Hematopoietic multipotent progenitor cell treated with erythropoietin and hydrocortisone succinate and interleukin-3 and kit ligand, for 17 days (in vitro differentiated cells): ENCODE data around the gene CPXM1.
"Not testable (repeated sequence)": the region's sequence is repeated elsewhere in the genome, so short reads cannot be mapped to it uniquely, and the experiment has no call there.

Experiments used
- DNase-seq: peaks from one replicate; pipeline ENCODE4 v3.0.0-alpha.2; 2015; ENCODE audit warnings: low spot score

CPXM1 gene

GRCh38 chr20:2800521-2801285, at the start of gene CPXM1:
CPXM1 (minus strand) TSS chr20:2800627; CDS start chr20:2800572, 55 bp downstream.
- no peak for DNase-seq

- no peak for DNase-seq
These were observed 49.1 kb upstream of the CPXM1 start for GRCh38 chr20:2849529-2849928.

GRCh38 chr20:2847802-2848201, 47.4 kb upstream of the CPXM1 start:
- no peak for DNase-seq

- DNase-seq: no peak
These were observed 46.3 kb upstream of the CPXM1 start for GRCh38 chr20:2846698-2847097.

- DNase-seq: no peak
These were observed 45.2 kb upstream of the CPXM1 start for GRCh38 chr20:2845607-2846006.

- no peak for DNase-seq
These were observed 40.6 kb upstream of the CPXM1 start for GRCh38 chr20:2840967-2841531.

- DNase-seq: peak; percentile 71
These were observed 39.9 kb upstream of the CPXM1 start, which contains the start of the genes PCED1A and VPS16 for GRCh38 chr20:2840138-2840966. PCED1A (minus strand) TSS chr20:2840655; CDS start chr20:2839912, 743 bp downstream. VPS16 (plus strand) TSS chr20:2840745; CDS start chr20:2840775, 30 bp downstream.

- DNase-seq: no peak
These were observed 39.3 kb upstream of the CPXM1 start for GRCh38 chr20:2839732-2840137.

- no peak for DNase-seq
These were observed 38.6 kb upstream of the CPXM1 start for GRCh38 chr20:2838847-2839671.

GRCh38 chr20:2838170-2838797, 37.9 kb upstream of the CPXM1 start:
- no peak for DNase-seq

- no peak for DNase-seq
These were observed 37.0 kb upstream of the CPXM1 start for GRCh38 chr20:2837221-2837960.

- no peak for DNase-seq
These were observed 35.6 kb upstream of the CPXM1 start for GRCh38 chr20:2836035-2836434.

GRCh38 chr20:2835331-2835796, 34.9 kb upstream of the CPXM1 start:
- no peak for DNase-seq

- DNase-seq: no peak
These were observed 34.1 kb upstream of the CPXM1 start for GRCh38 chr20:2834401-2835110.

- DNase-seq: no peak
These were observed 33.3 kb upstream of the CPXM1 start for GRCh38 chr20:2833761-2834160.

- DNase-seq: not testable (repeated sequence)
These were observed 30.8 kb upstream of the CPXM1 start for GRCh38 chr20:2831206-2831605.

- no peak for DNase-seq
These were observed 28.9 kb upstream of the CPXM1 start for GRCh38 chr20:2829376-2829775.

- DNase-seq: no peak
These were observed 26.2 kb upstream of the CPXM1 start for GRCh38 chr20:2826655-2827054.

GRCh38 chr20:2825761-2826160, 25.3 kb upstream of the CPXM1 start:
- DNase-seq: no peak

GRCh38 chr20:2822073-2822472, 21.6 kb upstream of the CPXM1 start:
- DNase-seq: no peak
